Ovary (tissue), 3 donors: ENCODE results near the gene AMFR.

Source experiments
- CTCF ChIP-seq, 3 donors: fragments of 450-650 bp in 2 of 3; fragments of 200-600 bp in 1 of 3; IDR thresholded peaks; one replicate each; pipeline versions ENCODE4 v1.5.1 to v1.8.0; 2016 to 2022; ENCODE audit warnings: antibody characterized with exemption in 3 of 3, mild to moderate bottlenecking in 1 of 3
- POLR2A ChIP-seq: fragments of 450-650 bp; IDR thresholded peaks from one replicate; pipeline ENCODE4 v1.6.1; 2017; ENCODE audit warnings: antibody characterized with exemption, mild to moderate bottlenecking, moderate library complexity
- donor health status: DM: no; HTN: no; CAD: no.

DNA sequence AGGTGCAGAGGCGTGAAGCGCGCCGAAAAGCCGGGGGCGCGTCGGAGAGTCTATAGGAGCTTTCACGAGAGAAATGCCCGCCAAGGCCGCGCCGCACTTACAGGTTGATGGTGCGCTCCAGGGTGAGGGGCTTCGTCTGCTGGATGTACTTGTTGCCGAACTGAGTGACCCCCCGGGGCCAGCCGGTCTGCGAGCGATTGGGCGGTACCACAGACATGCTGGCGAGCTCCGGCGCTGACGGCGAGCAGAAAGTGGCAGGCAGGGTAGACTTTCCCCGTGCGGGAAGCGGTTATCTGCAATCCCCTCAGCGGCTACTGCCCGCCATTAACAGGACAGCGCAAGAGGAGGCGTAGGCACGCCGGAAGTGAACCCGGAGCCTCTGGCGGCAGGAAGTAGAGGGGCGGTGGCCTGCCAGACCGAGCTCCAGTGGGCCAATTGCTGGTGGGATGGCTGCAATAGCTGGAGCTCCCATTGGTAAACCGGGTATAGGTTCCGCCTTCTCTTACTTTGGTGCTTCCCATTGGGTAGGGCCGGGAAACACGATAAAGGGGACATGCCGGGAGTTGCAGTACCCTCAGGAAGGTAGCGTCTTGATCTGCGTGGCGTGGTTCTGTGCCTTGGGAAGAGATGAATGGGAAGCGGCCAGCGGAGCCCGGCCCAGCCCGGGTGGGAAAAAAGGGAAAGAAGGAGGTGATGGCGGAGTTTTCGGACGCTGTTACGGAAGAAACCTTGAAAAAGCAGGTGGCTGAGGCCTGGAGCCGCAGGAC lies 25.8 kb upstream of the AMFR start, which contains the start of the genes NUDT21 and OGFOD1:
- TF ChIP-seq POLR2A (peak; percentile 56), CTCF (IDR thresholded peaks at IDR 0.05) (no peak)
